Measurements from ENCODE around the gene SLITRK1.

DNA sequence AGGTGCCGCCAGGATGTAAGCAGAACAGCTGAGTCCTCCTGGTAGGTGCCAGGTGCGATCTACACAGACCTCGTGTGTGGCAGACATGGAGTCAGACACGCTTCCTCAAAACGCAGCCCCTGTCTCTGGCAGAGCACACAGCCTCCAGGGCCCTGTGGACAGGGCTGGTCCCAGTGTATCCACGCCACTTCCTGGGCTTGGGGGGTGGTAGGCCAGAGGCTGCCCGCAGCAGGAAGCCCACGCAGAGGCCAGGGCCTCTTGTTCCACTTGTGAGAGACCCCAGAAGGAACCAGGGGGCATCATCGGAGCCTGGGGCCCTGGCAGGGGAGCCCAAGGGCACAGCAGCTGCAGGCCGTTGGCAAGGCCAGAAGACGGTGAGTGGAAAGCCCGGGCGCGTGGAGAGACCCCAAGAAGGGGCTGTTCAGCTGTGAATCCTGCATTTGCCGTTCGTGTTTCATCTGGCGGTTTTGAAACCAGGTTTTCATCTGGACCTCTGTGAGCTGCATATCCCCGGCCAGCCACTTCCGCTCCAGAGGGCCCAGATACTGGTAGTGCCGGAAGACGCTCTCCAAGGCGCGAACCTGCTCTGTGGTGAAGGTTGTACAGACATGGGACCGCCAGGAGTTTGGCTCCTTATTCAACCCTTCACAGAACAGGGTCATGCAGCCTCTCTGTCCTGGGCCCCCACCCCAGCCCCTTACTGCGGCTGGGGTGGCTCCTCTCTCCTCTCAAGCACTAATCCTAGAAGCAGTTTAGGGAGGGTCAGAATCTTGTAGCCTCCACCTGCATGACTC, 25.1 kb upstream of the SLITRK1 start:
- TF ChIP-seq FOS (IDR thresholded peaks at IDR 0.05; ENCODE audit: borderline replicate concordance, insufficient read depth, low read length) (no peak), MYC (IDR thresholded peaks at IDR 0.05; ENCODE audit: low read depth, low read length) (no peak)
- TF ChIP-seq, protein P1, sequence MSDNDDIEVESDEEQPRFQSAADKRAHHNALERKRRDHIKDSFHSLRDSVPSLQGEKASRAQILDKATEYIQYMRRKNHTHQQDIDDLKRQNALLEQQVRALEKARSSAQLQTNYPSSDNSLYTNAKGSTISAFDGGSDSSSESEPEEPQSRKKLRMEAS (IDR thresholded peaks at IDR 0.05; ENCODE audit: insufficient read depth, insufficient read length) = no peak

Data from endothelial cell of umbilical vein (primary cell).